T47D (cell line): Measurements from ENCODE around the gene TFEB.

ENCODE experiments used
- DNase-seq, 2 experiments: peaks; one replicate each; pipeline versions ENCODE4 v3.0.0 to v3.0.0-alpha.2; 2011 to 2012; ENCODE audit warnings: low read depth in 1 of 2, low spot score in 1 of 2
- JUND ChIP-seq: IDR thresholded peaks from 2 replicates; pipeline ENCODE4 v1.6.1; 2012; ENCODE audit warnings: low read depth
- in situ Hi-C: cut with HindIII; loops from 2 replicates; pipeline ENCODE4 v1.10.0; 2016; ENCODE audit warnings: low sequenced_read_pairs, low pct_unique_long_range_greater_than_20kb

TFEB gene

DNA sequence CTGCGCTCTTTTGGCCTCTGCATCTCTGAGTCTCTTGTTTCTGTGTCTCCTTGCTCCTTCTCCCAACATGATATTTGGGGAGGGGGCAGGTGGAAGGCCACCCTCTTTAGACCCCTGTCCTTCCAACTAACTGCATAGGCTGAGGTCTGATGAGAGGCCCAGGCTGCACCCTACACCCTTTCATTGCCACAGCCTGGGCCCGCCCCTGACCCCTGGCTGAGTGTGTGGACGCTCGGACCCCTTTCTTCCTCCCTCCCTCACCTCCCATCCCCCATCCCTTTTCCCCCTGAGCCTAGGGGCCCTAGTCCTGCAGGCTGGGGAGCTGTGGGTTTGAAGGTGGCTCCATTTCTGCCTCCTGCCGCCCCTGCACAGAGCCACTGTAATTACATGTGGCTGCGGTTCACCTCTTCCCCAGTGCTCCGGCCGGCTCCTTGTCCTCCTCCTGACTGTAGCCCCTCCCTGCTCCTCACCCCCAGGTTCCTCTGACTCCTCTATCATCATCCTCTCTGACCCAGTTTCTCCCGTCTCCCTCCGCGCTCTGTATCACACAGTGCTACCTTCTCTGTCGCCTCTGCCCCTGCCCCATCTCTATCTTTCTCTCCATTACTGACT lies 90.3 kb downstream of the TFEB start:
- no peak for DNase-seq
- in situ Hi-C loops, result no loop called here
- no peak for TF ChIP-seq JUND

DNA sequence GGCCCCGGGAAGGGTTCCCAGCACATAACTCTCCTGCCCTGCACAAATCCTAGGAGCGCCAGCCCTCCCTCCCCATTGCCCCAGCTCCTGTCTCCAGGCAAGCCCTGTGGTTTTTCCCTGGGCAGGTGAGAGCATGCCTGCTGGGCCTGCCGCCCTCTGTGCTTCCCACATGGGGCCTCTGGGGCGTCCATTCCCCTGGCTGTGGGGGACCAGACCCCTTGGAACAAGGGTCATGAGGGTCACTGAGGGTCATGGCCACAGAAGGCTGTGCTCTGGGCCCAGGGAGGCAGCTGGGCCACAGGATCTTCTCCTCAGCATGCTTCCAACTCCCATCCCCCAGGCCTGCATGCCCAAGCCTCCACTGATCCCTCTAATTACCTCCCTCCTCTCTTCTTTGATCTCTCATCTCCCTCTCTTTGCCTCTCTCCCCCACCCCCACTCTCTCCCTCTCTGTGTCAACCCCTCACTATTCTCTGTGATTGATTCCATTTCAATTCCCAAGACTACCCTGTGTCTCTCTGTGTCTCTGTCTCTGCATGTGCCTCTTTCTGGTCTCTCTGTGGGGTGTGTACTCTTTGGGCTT lies 91.0 kb downstream of the TFEB start:
- DNase-seq, result no peak
- in situ Hi-C loops, result no loop called here
- TF ChIP-seq JUND, result no peak

DNA sequence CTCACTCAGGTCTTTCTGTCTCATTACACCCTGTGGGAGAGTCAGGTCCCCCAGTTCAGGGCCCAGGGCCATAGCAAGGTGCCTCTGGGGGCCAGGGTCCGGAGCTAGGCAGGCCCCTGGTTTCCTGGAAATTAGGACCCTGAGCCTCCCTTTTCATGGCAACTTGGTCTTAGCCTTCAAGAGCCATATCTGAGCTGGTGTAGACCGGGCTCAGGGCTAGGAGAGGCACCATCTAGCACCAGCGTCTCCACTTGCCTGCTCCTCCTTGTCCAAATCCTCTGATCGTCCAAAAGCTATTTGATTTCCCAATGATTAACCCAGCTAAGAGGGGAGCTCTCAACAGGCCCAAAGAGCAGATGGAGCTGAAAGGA lies 91.5 kb downstream of the TFEB start:
- no peak for TF ChIP-seq JUND
- in situ Hi-C loops, result no loop called here
- DNase-seq, result no peak

DNA sequence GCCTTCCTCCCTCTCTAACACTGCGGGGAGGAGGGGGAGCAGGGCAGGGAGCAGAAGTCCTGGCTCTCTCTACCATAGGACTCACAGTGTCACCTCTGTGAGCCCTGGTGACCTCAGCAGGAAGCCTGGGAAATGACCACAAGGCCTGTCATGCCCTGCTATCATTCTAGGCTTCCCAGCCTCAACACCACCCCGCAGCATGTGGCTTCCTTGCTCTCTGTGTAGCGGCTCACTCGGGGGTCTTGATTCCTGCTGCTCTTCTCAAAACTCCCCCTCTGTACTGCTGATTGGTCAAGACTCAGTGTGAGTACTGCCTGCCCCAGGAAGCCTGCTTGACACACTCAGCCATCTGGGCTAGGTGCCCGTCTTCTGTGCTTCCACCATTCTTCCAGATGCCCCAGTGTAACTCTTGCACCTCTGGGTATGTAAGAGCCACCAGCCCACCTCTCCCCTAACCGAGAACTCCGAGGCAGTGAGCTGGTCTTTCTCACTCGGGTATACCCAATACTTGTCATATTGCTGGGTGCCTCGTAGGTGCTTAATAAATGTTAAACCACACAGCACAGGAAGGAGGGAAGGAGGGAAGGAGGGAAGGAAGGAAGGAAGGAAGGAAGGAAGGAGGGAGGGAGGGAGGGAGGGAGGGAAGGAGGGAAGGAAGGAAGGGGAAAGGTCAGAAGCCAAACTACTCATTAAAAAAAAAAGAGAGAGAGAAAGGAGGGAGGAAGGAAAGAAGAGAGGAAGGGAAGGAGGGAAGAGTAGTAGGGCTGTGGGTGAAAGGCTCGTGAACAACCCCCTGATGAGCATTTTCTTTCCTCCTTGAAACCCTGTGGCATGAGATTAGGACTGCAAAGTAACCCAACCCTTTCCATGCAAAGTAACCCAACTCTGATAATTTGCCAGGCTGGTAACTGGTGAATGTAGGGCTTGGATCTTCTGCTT lies 92.2 kb downstream of the TFEB start:
- in situ Hi-C loops, result no loop called here
- DNase-seq, result no peak
- TF ChIP-seq JUND, result no peak

DNA sequence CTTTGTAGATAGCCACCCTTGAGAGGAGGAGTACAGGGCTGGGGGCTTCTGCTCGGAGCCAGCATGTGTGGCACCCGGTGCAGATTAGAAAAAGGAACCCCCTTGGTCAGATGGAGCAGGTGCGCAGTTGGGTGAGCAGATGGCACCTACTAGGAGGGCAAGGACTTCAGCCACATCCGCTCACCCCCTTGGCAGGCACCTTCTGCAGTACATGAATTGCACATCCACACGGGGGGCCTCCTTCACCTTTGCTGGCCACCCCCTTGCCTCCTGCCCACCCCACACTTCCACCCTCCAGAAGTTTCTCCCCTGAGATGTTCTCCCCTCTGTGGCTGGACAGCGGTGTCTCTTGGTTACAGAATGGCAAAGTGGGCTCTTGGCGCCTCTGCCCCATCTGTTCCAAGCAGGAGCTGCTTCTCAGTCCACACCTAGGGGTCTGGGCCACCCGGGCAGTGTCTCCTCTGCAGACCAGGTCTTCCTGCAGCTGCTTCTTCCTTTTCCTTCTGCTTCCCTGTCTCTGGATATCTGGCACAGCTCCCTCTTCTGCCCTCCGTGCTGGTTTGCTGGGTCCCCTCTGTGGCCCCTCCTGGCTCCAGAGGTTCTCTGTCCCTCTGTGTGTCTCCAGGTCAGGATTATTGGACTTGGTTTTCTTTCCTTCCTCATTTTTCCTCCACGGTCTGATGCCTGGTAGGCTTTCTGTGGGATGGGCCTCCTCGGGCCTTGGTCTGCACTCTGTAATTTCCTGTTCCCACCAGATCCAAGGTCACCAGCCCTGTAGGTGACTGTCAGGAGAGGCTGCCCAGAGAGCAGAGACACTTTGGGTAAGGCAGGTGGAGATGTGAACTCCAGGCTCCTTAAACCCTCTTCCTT lies 93.1 kb downstream of the TFEB start:
- DNase-seq, result no peak
- TF ChIP-seq JUND, result no peak
- in situ Hi-C loops, result no loop called here

DNA sequence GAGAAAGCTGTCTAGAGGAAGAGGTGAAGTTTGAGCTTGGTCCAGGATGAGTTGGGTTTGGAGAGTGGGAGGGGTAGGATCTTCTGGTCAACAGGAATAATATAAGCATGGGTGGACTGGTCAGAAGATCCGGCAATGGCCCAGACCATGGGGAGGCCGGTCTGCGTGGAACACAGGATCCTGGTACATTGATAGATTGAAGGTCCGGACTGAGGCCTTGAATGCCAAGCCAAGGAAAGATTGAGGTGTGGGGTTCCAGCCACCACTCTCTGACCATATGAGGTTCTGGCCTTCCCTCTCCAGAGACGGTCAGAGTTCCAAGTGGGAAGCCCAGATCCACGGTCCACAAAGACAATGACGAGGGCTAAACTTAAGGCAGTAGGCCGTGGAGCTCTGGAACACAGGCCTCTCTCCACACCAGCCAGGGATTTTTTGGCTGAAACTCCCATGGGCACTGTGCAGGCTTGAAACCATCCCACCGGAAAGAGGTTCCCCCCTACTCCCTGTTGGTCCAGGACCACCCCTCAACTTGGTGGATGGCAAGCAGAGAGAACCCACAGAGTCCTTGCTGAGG lies 94.0 kb downstream of the TFEB start:
- DNase-seq, result no peak
- in situ Hi-C loops, result no loop called here
- no peak for TF ChIP-seq JUND

DNA sequence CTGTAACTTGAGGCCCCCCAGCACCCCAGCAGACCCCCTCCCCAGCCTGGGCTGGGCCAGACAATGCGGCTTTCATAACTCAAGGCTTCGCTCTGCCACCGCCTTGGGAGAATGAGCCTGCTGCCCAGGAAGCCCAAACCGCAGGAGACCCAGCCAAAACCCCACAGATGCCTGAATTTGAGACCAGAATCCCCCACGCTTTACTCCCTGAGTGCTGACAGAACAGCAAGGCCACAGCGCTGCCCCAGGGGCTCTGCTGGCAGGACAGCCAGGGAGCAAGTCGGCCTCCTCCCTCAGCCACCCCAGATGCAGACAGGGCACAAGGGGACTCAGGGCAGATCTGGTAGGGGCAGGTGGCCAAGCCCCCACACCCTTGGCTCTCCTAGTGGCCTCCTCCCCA lies 95.0 kb downstream of the TFEB start:
- no peak for TF ChIP-seq JUND
- in situ Hi-C loops, result no loop called here
- DNase-seq, result no peak

DNA sequence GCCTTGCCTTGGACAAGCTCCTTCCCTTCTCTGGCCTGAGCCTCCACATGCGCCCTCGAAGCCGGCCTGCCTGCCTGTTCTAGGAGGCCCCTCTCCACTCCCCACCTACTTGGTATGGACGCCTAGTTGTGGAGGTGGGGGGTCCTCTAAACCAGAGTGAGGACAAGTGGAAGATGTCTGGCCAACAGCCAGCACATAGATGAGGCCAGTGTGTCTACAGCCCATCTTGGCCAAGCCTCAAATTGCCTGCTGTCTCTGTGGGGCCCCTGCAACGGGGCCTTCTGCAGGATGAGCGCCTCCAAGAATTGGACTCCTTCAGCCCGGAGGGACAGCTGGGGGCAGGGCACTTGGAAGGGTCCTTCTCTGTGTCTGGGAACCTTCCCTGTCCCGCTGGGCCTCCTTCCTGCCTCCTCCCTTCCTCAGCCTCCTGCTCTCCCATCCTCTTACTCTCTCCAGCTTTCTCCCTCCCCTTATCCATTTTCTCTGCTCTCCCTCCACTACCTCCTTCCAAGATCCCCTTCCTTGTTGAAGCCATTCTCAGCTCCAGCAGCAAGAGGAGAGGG lies 95.5 kb downstream of the TFEB start:
- in situ Hi-C loops, result no loop called here
- no peak for DNase-seq
- no peak for TF ChIP-seq JUND

DNA sequence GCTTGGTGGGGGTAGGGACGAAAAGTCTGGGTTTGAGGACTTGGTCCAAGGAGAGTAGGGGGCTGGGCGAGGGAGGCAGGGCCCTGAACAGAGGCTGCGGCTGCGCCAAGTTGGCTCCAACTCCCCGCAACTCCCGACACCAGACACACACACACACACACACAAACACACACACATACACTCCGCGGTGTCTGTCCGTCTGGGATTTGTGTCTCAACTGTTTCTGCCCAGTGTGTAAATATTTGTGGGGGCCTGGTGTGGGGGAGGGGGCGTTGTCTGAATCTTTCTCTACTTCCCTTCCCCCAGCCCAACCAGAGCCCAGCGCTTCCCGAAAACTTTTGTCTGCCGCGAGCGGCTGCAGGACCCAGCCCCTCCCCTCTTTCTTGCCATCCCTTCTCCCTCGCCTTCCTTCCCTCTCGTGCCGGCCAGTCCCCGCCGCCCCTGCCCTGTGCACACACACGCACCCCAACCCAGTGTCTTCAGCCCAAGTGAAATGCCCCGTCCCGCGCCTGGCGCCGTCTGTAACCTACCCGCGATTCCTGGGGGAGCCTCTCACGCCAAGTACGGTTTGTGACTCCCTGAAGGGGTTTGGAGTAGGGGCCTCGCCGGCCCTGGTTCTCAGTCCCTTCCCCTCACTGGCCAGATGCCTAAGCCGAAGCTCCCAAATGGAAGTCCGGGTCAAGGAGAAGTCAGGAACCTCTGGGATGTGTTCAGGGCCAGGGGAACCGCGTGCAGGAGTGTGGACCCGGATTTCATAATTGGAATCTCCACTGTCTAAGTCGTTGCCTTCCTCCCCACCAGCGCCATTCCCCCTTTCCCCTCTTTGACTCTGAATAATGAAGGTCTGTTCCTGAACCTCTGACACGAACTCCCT lies 96.2 kb downstream of the TFEB start:
- no peak for TF ChIP-seq JUND
- in situ Hi-C loops, result no loop called here
- no peak for DNase-seq

DNA sequence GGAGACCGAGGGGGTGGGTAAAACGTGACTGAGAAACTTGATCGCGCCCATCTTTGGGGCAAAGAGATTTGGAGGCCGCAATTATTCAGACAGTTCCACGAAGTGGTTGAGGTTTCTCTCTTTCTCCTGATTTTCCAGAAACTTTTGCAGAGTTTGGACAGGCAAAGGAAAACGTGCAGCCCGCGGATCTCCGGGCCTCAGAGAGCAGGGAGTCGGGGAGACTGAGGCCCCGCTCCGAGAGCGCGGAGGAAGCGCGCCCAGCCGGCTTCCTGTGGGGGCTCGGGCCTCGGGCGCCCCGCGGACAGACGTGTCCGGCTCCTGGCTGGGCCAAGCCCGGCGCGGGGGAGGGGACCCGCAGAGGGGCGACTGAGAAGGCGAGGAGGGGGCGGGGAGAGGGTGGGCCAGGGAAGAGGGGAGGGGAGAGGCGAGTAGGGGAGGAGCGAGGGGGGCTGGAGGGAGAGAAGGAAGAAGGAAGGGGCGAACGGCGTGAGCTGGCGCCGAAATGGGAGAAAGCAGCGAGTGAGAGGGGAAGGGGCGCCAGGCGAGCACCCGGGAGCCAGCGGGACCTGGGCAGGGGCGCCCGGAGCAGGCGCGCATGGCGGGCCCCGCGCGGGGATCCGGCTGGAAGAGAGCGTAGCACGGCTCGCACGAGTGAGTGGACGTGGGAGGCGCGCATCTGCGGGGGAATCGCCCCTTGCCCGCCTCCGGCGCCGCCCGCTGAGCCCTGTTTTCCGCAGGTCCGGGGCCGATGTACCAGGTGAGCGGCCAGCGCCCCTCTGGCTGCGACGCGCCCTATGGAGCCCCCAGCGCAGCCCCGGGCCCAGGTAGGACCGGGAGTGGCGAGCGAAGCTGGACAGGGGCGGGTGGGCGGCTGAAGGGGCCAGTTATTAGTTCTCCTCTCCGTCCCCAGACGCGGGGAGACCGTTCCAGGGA lies 97.1 kb downstream of the TFEB start, which contains the start of gene MDFI:
TSS of gene MDFI (plus strand) at position 467 of the 933 bp plus-strand sequence. CDS start at position 749, 282 bp downstream.
- TF ChIP-seq JUND, result no peak
- in situ Hi-C loops, result no loop called here
- no peak for DNase-seq
